Astrocyte (in vitro differentiated cells and primary cell): ENCODE data around the gene SAFB2. TPM values are rescaled to one million over a fixed set of nuclear protein-coding genes. Genes with fewer than 3 reads are reported as not detected.

ENCODE experiments used
- DNase-seq: peaks from one replicate; pipeline ENCODE4 v3.0.0-alpha.2; 2010; ENCODE audit warnings: low read depth
- FAIRE-seq: peaks from 2 replicates; lab custom pipeline; 2011; peaks lifted over from hg19 to GRCh38; lab: Jason Lieb, UNC
- H2AFZ ChIP-seq: 2 replicates; pipeline ENCODE4 v1.6.0; 2012; ENCODE audit warnings: low read depth, low read length, inconsistent platforms
- H3K27ac ChIP-seq: 2 replicates; pipeline ENCODE4 v1.5.1; 2011; ENCODE audit warnings: low read depth, low read length, inconsistent platforms
- H3K27me3 ChIP-seq: 2 replicates; pipeline ENCODE4 v1.6.0; 2011; ENCODE audit warnings: low read length, inconsistent platforms; ENCODE audit not compliant: insufficient read depth
- H3K36me3 ChIP-seq: 2 replicates; pipeline ENCODE4 v1.5.1; 2011; ENCODE audit warnings: low read length, inconsistent platforms; ENCODE audit not compliant: insufficient read depth
- H3K4me1 ChIP-seq: 2 replicates; pipeline ENCODE4 v1.5.1; 2011; ENCODE audit warnings: low read length, inconsistent platforms; ENCODE audit not compliant: insufficient read depth
- H3K4me2 ChIP-seq: 2 replicates; pipeline ENCODE4 v1.6.0; 2012; ENCODE audit warnings: low read length, inconsistent platforms
- H3K4me3 ChIP-seq: 2 replicates; pipeline ENCODE4 v1.5.1; 2011; ENCODE audit warnings: low read depth, mild to moderate bottlenecking, low read length, inconsistent platforms; ENCODE audit not compliant: insufficient read depth
- H3K79me2 ChIP-seq: 2 replicates; pipeline ENCODE4 v1.6.0; 2012; ENCODE audit warnings: mild to moderate bottlenecking, low read length, inconsistent platforms; ENCODE audit not compliant: insufficient read depth
- H3K9ac ChIP-seq: 2 replicates; pipeline ENCODE4 v1.6.0; 2012; ENCODE audit warnings: mild to moderate bottlenecking, low read length, inconsistent platforms
- H3K9me3 ChIP-seq: 2 replicates; pipeline ENCODE4 v1.5.1; 2012; ENCODE audit warnings: low read depth, mild to moderate bottlenecking, low read length, inconsistent platforms; ENCODE audit not compliant: insufficient read depth
- H4K20me1 ChIP-seq: 2 replicates; pipeline ENCODE4 v1.6.0; 2012; ENCODE audit warnings: low read length, inconsistent platforms; ENCODE audit not compliant: insufficient read depth
- H3K27ac Mint-ChIP-seq: one replicate; pipeline ENCODE4 v1.8.0; 2021; ENCODE audit warnings: mild to moderate bottlenecking, mixed read lengths; ENCODE audit not compliant: unreplicated experiment
- H3K27me3 Mint-ChIP-seq: one replicate; pipeline ENCODE4 v1.8.0; 2021; ENCODE audit warnings: low read depth, mixed read lengths; ENCODE audit not compliant: unreplicated experiment
- H3K36me3 Mint-ChIP-seq: one replicate; pipeline ENCODE4 v1.8.0; 2021; ENCODE audit warnings: low read depth, mixed read lengths; ENCODE audit not compliant: unreplicated experiment
- H3K4me1 Mint-ChIP-seq: one replicate; pipeline ENCODE4 v1.8.0; 2021; ENCODE audit warnings: low read depth, mixed read lengths; ENCODE audit not compliant: unreplicated experiment
- H3K4me3 Mint-ChIP-seq: one replicate; pipeline ENCODE4 v1.8.0; 2021; ENCODE audit warnings: mild to moderate bottlenecking, moderate library complexity, mixed read lengths; ENCODE audit not compliant: unreplicated experiment
- H3K9me3 Mint-ChIP-seq: one replicate; pipeline ENCODE4 v1.8.0; 2021; ENCODE audit warnings: mild to moderate bottlenecking, mixed read lengths; ENCODE audit not compliant: unreplicated experiment
- CTCF ChIP-seq: IDR thresholded peaks from 2 replicates; pipeline ENCODE4 v1.5.1; 2011; ENCODE audit warnings: low read depth, mild to moderate bottlenecking, inconsistent platforms, low read length, moderate library complexity; ENCODE audit not compliant: insufficient read depth
- EZH2 ChIP-seq: IDR thresholded peaks from 2 replicates; pipeline ENCODE4 v1.6.1; 2012; ENCODE audit warnings: mild to moderate bottlenecking, low read length, inconsistent platforms; ENCODE audit not compliant: insufficient read depth
- total RNA-seq: library from RNA; stranded (reverse); gene quantifications from 2 replicates; pipeline ENCODE4 v1.2.1, GENCODE V29; 2021

The SAFB2 gene
- total RNA-seq, 1 donor from 2014 or later = 50.6 TPM

- Histone ChIP-seq H3K4me1 (no peaks in the 10 kb centered on the region), H3K36me3 (peaks cover 17% of the 10 kb centered on the region), H3K4me2 (no peak overlapping the region), H3K4me3 (no peak overlapping the region), H4K20me1 (peaks cover 93% of the 10 kb centered on the region), H2AFZ (no peak overlapping the region), H3K9ac (no peak overlapping the region), H3K79me2 (peaks cover 98% of the 10 kb centered on the region), H3K27me3 (no peaks in the 10 kb centered on the region), H3K9me3 (no peaks in the 10 kb centered on the region), H3K27ac (no peak overlapping the region)
- Mint-ChIP-seq H3K36me3 (peaks cover 5% of the 10 kb centered on the region), H3K27ac (no peak overlapping the region), H3K9me3 (no peaks in the 10 kb centered on the region), H3K4me1 (peaks cover 6% of the 10 kb centered on the region), H3K4me3 (no peak overlapping the region), H3K27me3 (no peaks in the 10 kb centered on the region)
- TF ChIP-seq EZH2 (no peak), CTCF (no peak)
- no peak for DNase-seq
- no peak for FAIRE-seq
Observed at GRCh38 chr19:5637971-5638370, 15.4 kb upstream of the SAFB2 start.

- Histone ChIP-seq H3K36me3 (no peaks in the 10 kb centered on the region), H3K79me2 (peaks cover 97% of the 10 kb centered on the region), H3K27me3 (no peaks in the 10 kb centered on the region), H3K4me2 (no peak overlapping the region), H3K4me1 (no peaks in the 10 kb centered on the region), H4K20me1 (peaks cover 92% of the 10 kb centered on the region), H3K9me3 (no peaks in the 10 kb centered on the region), H3K4me3 (no peak overlapping the region), H2AFZ (no peak overlapping the region), H3K9ac (no peak overlapping the region), H3K27ac (no peak overlapping the region)
- DNase-seq (no peak), FAIRE-seq (no peak)
- H3K4me1 Mint-ChIP-seq = peaks cover 12% of the 10 kb centered on the region
- TF ChIP-seq CTCF (no peak), EZH2 (no peak)
- no peaks in the 10 kb centered on the region for H3K27me3 Mint-ChIP-seq
- H3K36me3 Mint-ChIP-seq = no peaks in the 10 kb centered on the region
- no peak overlapping the region for H3K27ac Mint-ChIP-seq
- no peaks in the 10 kb centered on the region for H3K9me3 Mint-ChIP-seq
- H3K4me3 Mint-ChIP-seq = no peak overlapping the region
Observed at GRCh38 chr19:5635427-5635826, 12.9 kb upstream of the SAFB2 start.

- Histone ChIP-seq H3K27me3 (no peaks in the 10 kb centered on the region), H3K27ac (no peak overlapping the region), H3K79me2 (peaks cover 98% of the 10 kb centered on the region), H3K4me1 (peaks cover 1% of the 10 kb centered on the region), H4K20me1 (peaks cover 92% of the 10 kb centered on the region), H3K9me3 (no peaks in the 10 kb centered on the region), H2AFZ (no peak overlapping the region), H3K36me3 (peaks cover 17% of the 10 kb centered on the region), H3K4me2 (no peak overlapping the region), H3K9ac (no peak overlapping the region), H3K4me3 (no peak overlapping the region)
- H3K36me3 Mint-ChIP-seq = peaks cover 7% of the 10 kb centered on the region
- no peaks in the 10 kb centered on the region for H3K27me3 Mint-ChIP-seq
- no peaks in the 10 kb centered on the region for H3K9me3 Mint-ChIP-seq
- TF ChIP-seq EZH2 (no peak), CTCF (no peak)
- no peak overlapping the region for H3K4me3 Mint-ChIP-seq
- DNase-seq (no peak), FAIRE-seq (no peak)
- peaks cover 16% of the 10 kb centered on the region for H3K4me1 Mint-ChIP-seq
- H3K27ac Mint-ChIP-seq = no peak overlapping the region
Observed at GRCh38 chr19:5632657-5633056, 10.1 kb upstream of the SAFB2 start.
